Stimulated activated CD4-positive, alpha-beta T cell treated with anti-CD3 and anti-CD28 coated beads, TNF-alpha, amount 100 ng/mL, for 4 hours (primary cell): ENCODE measurements around the gene PITX1.
A peak's percentile ranks its signal among the peaks of the same experiment; 100 is the strongest.

Source experiments
- DNase-seq, 3 experiments: peaks; one replicate each; pipeline ENCODE4 v3.0.0-alpha.2; 2020; ENCODE audit warnings: low read depth in 3 of 3

PITX1 gene

DNA sequence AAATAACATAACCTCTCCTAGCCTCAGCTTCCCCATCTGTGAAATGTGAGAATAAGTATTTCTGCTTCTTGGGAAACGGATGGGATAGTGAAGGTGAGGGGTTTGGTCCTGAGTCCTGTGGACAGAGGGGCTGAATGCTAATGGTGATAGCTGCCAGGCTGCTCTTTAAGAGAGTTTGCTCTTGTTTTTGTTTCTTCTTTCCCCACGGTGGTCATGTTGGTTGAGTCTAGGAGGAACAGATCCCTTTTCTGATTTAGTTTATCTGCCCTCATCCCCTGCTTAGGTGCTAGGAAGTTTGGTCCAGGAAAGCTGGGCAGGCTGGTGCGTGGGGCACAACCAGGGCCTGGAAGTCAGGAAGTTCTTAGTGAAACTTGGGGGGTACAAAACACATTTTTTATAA, 7.7 kb upstream of the PITX1 start:
- no peak for DNase-seq

DNA sequence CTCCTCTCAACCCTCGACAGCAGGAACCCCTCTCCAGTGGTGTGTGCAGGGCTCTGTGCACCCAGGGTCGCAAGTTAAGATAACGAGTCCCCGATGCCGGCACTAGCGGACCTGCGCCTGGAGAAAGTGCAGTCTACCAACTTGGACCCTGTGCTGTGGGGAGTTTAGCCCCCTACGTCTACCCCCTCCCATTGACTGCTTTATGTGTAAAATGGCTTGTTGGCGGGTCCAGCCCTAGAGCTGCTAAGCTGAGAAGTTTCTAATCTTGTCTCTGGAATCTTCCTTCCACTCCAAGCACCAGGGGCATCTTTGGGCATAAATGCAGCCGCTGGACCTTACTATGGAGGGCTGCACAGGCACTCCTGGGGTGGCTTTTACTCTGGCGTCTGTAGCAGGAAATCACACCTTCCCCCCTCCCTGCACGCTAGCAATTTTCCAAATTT, 7.1 kb upstream of the PITX1 start:
- no peak for DNase-seq

DNA sequence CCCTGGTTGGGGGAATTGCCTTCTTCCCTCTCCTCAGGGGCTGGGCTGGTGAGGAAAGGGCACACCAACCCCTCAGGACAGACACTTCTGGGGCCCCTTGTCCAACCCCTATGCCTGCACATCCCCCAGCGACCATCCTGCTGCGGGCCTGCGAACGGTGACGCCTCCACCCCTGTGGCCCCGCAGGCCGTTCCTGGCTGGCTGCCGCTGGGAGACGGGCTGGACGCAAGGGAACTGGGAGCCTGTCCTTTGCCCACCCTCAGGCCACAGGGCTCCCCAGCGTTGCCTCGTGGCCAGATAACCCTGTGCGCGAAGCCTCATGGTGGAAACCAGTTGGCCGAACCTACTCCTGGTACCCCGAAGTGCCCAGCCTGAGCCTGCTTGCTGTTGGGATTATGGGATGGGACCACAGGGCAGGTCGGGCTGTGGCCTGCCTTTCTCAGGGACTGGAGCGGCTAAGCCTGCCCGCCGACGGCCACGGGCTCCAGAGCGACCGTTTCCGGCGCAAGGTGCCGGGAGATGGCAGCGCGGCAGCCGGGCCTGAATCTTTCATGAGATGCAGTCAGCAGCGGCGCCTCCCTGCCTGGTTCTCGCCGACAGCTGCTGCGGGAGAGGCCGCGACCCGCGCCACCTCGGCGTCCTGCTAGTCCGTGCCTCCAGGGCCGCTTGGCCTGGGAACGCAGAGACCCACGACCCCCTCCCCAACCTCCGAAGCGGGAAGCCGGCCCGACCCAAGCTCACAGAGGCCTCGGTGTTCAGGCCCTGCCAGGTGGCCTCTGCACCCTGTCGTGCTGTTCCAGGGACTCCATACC, 6.5 kb upstream of the PITX1 start:
- no peak for DNase-seq

DNA sequence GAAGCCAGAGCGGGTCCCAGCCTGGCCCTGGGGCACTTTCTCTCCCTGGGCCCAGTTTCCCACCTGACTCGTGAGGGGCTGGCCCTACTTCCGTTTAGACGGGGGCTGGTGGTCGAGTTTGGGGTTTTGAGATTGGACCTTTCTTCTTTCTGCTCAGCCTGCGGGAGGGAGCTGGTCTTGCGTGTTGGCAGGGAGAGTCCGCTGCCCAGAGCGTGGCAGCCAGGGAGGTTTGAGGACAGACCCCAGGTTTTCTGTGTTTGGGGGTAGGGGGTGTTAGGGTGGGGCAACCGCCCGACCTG, 6.0 kb upstream of the PITX1 start:
- no peak for DNase-seq

DNA sequence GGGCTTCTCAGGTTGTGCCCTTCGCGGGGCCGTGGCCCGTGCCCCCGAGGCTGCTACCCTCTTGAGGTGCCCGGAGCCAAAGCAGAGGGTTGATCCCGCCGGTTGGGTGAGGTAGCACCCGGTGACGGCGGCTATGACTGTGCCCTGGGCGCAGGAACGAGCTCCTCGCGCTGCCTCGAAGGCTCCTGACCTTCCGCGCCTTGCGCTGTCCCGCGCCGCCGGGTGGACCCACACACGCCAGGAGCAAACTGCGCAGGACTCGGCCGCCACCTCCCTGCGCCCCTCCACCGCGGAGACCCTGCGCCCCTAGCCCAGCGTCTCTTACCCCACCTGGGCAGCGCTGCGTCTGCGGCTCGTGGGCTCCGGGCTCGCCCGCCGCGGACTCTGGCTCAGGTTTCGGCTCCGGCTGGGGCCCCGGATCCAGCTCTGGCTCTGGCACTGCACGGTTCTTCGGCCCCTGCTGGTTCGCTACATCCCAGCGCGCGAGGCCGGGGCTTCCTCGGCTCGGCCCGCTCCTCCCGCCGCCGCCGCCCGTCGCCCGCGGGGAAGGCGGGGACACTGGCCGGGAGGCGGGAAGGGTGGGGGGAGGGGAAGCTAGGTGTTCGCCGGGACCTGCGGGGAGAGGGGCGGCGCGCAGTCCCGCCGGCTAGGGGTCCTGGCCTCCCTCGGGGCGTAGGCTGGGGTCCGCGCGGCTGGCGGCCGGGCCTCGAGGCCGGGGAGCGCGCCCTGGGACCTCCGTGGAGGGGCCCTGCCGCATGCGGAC, 5.4 kb upstream of the PITX1 start:
- no peak for DNase-seq

DNA sequence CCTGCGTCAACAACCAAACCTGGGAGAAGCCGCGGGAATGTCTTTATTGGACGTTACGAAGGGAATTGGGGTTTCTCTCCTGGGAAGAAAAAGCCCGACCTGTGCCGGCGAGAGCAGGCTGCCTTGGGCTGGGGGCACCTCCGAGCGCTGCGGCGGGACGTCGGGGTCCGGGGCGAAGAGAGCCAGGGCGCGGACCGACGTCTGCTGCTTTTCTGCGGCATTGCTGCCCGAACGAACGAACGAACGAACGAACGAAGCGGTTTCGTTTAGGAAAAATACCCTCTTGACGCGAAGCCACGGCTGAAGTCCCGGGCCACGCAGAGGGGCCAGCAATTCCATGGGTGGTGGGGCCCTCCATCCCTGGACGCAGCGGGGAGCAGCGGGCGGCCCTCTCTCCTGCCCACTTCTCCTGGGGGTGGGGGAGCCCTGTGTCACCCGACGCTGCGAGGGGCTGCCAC, 4.8 kb upstream of the PITX1 start:
- DNase-seq: no peak

DNA sequence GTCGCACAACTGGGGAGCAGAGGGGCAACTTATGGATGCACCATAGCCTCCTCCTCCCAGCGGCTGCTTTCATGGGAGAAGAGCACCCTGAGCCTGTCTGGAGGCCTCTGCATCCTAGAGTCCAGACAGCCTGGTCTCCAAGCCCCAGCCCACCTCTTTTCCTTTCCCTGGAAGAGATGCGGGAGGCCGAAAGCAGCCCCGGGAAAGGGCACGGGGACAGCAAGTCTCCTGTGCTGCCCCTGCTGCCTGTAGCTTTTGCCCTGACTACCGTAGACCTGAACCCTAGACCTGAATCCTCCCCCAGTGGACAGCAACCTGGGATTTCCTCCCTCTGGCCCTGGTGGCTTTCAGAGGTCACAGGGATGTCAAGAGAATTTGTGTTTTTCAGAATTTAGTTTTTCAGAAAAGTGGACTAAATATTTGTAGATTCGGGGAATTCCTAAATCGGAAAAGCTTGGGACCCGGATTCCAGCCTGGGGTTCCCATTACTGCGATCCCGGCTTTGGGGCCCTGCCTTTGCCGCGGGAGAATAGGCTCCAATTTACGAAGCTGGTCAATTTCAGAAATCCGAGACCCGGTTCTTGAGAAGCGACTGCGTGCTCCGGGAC, 4.3 kb upstream of the PITX1 start:
- no peak for DNase-seq

DNA sequence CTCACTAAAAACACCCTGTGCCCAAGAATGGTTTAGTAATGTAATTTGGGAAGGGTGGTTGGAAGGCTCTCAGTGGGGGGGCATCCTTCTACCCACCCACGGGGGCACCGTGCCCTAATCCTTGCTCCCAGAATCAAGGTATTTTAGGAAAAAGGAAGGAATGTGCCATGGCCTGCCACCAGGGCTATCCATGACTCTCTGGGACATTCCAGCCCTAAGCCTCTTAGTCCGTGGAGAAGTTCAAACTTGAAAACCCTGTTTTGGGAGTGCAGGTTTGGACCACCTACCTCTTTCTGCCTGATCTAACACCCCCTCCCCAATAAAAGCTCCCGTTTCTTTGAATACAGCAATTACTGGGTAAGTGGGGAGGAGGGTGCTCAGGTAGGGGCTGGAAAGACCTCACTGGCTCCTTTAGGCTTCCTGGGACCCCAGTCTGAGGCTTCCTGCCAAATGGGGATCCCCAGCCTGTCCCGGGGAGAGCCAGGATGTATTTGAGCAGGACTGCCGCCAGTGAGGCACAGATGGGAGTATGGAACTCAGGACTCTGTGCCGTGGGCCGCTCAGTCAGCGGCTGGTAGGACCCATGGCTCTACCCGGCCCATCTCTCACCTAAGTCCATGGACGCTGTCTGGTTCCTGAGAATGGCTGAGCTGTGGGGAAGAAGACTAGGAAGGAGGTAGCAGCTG, 3.6 kb upstream of the PITX1 start:
- no peak for DNase-seq

DNA sequence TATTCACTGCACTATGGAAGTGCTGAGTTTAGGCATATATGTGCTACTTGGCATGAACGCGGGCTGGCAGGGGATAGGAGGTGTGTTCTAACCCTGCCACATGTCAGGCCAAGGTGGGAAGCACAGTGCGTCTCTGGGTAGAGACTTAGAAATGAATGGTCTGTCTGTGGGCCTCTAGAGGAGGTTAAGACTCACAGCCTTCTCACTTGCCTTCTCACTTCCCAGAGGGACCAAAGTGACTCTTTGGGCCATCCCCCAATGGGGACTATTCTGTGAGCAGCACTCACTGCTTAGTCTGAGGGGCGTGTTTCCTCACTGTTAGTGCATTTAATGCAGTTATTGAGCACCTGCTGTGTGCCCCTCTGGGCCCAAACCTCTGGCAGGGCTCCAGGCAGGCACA, 2.4 kb upstream of the PITX1 start:
- DNase-seq: no peak

DNA sequence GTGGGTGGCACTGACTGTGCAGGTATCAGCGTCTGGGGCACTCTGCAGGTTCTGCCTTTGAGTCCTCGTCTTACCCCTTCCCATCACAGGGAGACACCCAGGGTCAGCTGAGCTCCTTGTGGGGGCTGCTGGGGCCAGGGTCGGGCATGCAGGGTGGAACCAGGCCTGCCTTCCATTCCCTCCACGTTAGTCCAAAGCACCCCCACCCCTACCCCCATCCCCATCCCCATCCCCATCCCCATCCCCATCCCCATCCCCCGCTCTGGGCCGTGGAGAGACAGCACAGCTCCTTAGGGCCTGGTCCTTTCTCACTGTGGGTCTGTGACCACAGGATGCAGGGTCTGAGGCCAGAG, 1.6 kb upstream of the PITX1 start:
- no peak for DNase-seq

DNA sequence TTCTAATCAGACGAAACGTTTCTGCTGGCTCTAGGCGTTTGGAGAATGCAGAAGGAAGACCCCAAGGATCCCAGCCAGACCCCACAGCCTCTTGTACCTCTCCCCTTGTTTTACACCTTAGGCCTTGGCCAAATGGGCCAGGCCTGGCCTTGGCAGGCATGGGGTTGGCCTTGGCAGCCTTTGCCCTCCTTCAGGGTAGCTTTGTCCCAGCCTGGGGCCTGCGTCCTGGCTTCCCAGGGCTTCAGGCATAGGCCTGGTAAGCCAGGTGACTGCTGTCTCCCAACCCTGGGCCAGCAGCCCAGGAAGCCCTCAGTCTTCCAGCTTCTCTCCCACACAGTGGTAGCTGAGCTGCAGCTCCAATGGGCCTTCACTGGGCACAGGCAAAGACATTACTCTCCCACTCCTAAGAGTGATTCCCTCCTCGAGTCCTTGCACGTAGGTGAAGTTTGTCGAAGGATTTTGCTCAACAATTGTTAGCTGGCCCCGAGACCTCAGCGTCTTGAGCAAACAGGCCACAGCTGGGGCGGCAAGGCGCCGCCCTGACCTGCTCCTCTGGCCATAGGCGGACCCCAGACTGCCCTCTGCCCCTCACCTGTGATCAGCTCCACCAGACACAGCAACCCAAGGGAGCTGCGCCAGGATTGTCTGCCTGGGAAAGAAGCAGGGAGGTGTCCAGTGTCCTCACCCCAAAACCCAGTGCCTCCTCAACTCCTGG, 1.1 kb upstream of the PITX1 start:
- no peak for DNase-seq

DNA sequence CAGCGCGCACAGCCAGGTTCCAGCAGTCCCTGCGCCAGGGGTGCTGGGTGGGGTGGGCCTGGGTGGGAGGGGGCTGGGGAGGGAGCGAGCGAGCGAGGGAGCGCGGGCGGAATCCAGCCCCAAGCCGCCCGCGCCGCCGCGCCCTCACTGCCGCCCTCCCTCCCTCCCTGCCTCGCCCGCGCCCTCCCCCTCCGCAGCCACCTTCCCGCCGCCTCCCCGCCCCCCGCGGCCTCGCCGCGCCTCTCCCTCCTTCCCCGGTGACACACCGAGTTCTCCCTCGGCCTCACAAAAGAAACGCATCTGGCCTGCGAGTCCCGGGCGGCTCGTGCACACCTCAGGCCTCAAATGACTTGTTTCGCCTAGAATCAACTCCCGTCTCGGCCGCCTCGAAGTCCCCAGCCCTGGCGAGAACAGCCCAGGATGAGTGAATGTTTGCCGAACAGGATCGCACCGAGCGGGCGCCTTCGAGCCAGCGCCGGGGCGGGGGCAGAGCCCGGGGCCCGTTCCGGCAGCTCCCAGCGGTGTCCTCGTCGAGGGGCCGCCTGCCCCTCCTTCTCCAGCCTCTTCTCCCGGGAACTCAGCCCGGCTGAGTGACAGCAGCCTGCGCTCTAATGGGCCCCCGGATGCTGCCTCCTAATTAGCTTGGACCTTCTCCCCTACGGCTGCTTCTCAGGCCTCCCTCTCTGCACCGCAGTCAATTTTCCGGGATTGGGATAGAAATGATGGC, 371 bp upstream of the PITX1 start:
- DNase-seq: peak in 2 of 3 experiments; percentile 9 to 38

DNA sequence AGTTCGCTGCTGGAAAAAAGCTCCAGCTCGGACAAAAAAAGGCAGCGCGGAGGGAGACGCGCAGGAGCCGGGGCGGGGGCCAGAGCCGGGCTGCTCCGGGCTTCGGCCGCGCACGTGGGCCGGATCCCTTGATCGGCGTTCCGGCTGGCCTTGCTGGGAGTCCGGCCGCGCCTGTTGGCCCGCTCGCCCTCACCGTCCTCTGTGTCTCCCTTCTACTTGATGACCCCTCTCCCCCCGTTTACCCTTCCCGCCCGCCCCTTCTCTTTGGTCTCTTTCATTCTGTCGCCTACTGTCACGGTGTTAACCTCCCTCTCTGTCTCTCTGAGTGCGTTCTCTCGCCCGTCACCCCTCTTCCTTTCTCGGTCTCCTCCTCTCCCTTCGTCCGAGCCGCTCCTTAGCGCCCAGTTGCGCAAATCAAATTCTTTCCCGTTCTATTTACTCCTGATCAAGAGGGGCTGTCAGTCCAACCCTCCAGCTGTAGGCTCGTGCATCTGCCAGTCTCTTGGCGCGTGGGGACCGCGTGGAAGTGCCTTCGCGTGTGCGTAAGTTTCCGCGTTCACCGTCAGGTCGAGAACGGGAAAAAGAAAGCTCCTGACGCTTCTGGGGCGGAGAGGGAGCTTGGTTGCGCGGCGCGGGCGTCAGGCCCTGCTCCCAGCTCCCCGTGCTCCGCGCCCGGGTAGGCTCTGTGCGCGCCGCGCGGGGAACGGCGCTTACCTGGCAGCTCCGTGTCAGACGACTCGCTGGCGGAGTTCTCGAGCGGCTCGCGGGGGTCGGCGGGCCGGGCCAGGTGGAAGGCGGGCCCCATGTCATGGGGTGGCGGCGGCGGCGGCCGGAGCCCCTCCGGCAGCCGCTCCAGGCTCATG, 798 bp downstream of the PITX1 start:
- DNase-seq: no peak

DNA sequence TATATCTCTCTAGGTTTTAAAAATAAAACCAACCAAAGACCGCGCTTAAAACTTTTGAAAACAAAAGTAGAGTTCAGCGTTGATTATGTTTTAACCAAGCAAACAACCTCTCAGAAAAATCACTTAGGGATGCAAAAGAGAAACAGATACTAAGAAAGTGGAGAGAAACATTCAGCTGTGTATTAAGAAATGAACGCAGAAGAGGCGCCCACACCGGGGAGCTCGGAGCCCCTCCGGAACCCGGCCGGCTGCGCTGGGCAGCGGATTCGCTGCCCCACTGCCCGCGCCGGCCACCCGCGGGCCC, 1.4 kb downstream of the PITX1 start:
- no peak for DNase-seq

DNA sequence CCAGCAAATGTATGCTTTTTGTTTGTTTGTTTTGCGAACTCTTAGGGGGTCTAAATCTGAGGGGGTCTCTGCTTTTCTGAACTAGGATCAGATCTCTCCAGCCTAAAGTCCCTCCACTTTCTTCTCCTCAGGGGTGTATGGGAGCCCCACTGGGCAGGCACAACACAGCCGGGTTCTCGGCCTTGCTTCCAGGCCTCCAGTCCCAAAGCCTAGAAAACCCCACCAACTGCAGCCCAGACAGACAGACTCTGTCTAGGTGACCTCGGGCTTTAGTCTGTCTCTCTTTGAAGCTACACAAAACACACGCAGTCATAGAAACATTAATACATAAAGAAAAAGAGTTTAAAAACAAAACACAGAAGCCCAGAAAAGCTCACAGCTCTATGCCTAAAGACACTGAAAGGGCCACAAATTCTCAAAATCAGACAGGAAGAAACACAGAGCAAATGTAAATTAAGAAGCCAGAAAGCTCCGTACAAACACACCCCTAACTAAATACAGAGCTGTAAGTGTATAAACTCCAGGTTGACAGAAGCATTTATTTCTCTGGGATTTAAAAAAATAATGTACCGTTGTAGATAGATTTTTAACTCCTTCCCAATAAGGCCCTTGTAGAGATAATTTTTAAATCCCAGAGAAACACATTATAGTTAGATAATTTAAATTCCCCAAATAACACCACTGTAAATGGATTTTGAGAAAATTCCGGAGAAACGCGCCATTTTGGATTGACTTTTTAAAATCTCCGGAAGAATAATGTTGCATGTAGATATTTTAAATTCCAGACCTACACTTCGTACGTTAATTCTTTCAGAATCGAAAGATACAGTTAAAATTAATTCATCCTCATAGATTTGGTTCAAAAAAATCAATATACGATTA, 2.0 kb downstream of the PITX1 start:
- no peak for DNase-seq

DNA sequence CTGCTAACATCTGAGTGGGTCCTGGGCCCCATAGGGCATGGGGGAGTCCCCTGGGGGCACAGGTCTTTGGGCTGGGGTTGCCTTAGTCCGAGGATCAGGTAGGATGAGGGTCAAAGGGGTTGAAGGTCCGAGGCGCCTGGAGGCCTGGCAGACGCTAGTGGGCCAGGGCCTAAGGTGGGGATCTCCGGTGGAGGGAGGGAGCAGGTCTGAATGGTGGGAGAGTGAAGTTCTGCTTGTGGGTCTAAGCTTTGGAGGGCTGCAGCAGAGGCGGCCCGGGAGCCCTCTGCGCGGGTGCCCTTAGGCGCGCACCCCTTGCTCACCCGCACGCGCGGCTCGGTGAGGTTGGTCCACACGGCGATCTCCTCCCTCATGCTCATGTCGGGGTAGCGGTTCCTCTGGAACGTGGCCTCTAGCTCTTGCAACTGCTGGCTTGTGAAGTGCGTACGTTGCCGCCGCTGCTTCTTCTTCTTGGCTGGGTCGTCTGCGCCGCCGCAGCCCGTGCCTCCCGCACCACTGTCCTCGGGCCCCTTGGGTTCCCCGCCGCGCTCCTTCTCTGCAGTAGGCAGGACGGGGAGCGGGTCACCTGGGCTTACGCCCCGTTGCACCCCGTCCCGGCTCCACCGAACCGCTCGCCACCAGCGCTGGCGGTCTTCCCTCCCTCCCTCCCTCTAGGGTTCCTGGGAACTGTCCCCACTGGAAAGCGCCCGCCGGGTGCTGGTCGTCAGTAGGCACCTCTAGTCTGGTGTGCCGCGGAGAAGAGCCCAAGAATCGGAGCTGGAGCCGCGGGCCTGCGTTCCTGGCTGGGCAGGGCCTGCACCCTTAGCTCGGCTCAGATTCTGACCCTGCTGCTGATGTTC, 2.8 kb downstream of the PITX1 start:
- DNase-seq: no peak

DNA sequence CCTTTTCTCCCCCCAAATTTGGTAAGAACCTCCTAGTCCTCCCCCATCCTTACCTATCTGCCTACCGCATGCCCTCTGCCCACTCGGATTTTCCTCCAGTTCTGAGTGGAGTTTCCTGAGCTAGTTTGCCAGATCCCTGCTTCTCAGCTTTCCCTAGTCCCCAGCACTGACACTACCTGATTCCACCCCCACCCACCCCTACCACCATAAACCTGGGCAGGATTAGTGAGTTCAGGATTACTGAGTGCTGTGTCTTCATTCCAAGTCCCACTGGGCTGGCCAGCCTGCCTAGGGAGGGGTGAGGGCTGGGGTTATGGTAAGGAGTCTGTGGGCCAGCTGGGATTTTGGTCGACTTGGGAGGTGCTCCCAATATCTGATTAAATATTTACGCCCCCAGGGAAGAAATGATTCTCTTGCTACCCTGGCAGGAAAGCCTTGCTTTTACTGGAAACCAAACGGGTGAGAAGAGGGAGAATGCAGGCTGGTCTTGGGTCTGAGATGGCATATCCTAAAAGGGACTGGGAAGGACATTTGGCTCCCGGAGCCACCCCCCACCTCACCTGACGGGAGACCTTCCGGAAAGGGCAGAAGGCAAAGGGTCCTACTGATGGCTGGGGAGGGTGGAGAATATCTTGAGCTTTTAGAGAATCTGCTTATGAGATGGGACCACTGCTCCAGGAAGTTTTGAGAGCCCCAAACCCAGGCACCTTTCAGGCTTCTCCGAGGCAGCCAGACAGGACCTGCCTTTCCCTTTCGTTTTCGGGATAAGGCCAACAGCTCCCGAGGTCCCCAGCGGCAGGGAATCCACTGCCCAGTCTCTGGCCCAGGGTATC, 3.7 kb downstream of the PITX1 start:
- no peak for DNase-seq
